ENCODE measurements around the gene TMEM115.

TMEM115 gene

GRCh38 chr3:50378024-50378423 lies 18.7 kb upstream of the TMEM115 start:
- no peak for DNase-seq (ENCODE audit: low read depth in 2 of 2)

- DNase-seq (ENCODE audit: low read depth in 2 of 2) = no peak
Observed at GRCh38 chr3:50375258-50375931, 16.1 kb upstream of the TMEM115 start.

- DNase-seq (ENCODE audit: low read depth in 2 of 2) = no peak
Observed at GRCh38 chr3:50374363-50375257, 15.3 kb upstream of the TMEM115 start.

- DNase-seq (ENCODE audit: low read depth in 2 of 2) = no peak
Observed at GRCh38 chr3:50373146-50374051, 14.1 kb upstream of the TMEM115 start.

- DNase-seq (ENCODE audit: low read depth in 2 of 2) = no peak
Observed at GRCh38 chr3:50372349-50372748, 13.0 kb upstream of the TMEM115 start.

GRCh38 chr3:50371133-50371685 lies 11.9 kb upstream of the TMEM115 start:
- DNase-seq (ENCODE audit: low read depth in 2 of 2) = no peak

GRCh38 chr3:50370594-50370993 lies 11.3 kb upstream of the TMEM115 start:
- DNase-seq (ENCODE audit: low read depth in 2 of 2) = no peak

- DNase-seq (ENCODE audit: low read depth in 2 of 2) = no peak
Observed at GRCh38 chr3:50369012-50369670, 9.8 kb upstream of the TMEM115 start.

GRCh38 chr3:50365842-50366220 lies 6.5 kb upstream of the TMEM115 start:
- DNase-seq (ENCODE audit: low read depth in 2 of 2) = no peak

- peak; percentile 86 to 92 for DNase-seq (ENCODE audit: low read depth in 2 of 2)
Observed at GRCh38 chr3:50365080-50365841, 5.9 kb upstream of the TMEM115 start.

- no peak for DNase-seq (ENCODE audit: low read depth in 2 of 2)
Observed at GRCh38 chr3:50364573-50365079, 5.3 kb upstream of the TMEM115 start.

- DNase-seq (ENCODE audit: low read depth in 2 of 2) = no peak
Observed at GRCh38 chr3:50359760-50360110, 414 bp upstream of the TMEM115 start.

- DNase-seq (ENCODE audit: low read depth in 2 of 2) = no peak
Observed at GRCh38 chr3:50358355-50358910, 888 bp downstream of the TMEM115 start.

GRCh38 chr3:50357481-50357880 lies 1.8 kb downstream of the TMEM115 start:
- no peak for DNase-seq (ENCODE audit: low read depth in 2 of 2)

- DNase-seq (ENCODE audit: low read depth in 2 of 2) = no peak
Observed at GRCh38 chr3:50356553-50356952, 2.8 kb downstream of the TMEM115 start.

GRCh38 chr3:50355829-50356552 lies 3.3 kb downstream of the TMEM115 start:
- no peak for DNase-seq (ENCODE audit: low read depth in 2 of 2)

GRCh38 chr3:50354850-50355249 lies 4.5 kb downstream of the TMEM115 start:
- no peak for DNase-seq (ENCODE audit: low read depth in 2 of 2)

- DNase-seq (ENCODE audit: low read depth in 2 of 2) = no peak
Observed at GRCh38 chr3:50354186-50354764, 5.0 kb downstream of the TMEM115 start.

Data from stimulated activated CD4-positive, alpha-beta T cell treated with anti-CD3 and anti-CD28 coated beads, Interleukin-12 subunit alpha, Interleukin-12 subunit beta, amount 100 ng/mL, for 24 hours (primary cell).